Iris pigment epithelial cell (primary cell): Measurements from ENCODE around the gene FHOD3.

Source experiments
- DNase-seq: peaks from one replicate; pipeline ENCODE4 v3.0.0-alpha.2; 2011; ENCODE audit warnings: low read depth

Gene FHOD3

DNA sequence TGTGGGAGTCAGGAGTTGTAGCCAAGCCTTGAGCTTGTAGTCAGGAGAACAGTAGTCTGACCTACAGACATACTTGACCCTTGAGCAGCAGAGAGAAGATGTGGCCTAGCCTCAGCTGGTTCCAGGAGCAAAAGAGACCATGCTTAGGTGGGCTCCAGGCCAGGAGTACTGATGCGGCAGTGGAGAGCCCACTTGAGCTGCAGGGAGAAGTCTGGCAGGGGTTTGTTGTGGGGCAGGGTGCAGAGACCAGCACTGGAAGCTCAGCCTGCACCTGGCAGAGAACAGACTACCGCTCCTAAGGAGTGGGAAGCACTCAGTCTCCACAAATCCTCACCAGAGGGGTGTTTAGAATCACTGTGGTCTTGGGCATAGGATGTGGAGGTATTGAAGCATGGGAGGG is 333.4 kb downstream of the FHOD3 start:
- DNase-seq: no peak

GRCh38 chr18:36633961-36634412 is 336.5 kb downstream of the FHOD3 start:
- no peak for DNase-seq

- DNase-seq: no peak
These were observed 337.2 kb downstream of the FHOD3 start for GRCh38 chr18:36634573-36635216.

GRCh38 chr18:36635414-36636096 is 338.0 kb downstream of the FHOD3 start:
- DNase-seq: no peak

DNA sequence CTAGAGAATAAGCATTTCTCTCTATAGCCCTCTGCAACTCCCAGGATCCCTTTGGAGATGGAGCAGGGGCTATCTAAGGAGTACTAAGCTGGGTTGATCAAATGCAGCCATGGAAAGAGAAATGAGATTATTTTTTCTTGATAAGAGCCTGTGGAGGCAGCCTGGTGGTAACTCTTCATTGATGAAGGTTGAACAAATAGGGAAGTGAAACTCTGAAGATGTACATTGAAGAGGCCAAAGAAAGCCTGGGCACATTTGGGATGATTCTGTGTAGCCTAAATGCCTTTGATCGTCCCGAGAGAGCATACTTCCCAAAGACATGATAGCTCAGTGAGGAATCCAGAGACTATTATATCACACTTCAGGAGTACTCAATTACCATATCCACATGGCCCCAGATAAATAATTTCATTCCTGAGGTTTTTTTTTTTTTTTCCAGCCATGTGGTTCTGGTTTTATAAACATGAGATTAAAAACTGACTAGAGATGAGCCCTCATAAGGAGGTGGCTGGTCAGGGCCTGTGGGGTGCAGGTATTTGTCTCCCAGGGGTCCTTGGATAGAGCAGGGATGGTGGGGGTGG is 338.8 kb downstream of the FHOD3 start:
- no peak for DNase-seq

- DNase-seq: no peak
These were observed 340.7 kb downstream of the FHOD3 start for GRCh38 chr18:36638224-36638623.

GRCh38 chr18:36640021-36640952 is 342.8 kb downstream of the FHOD3 start:
- DNase-seq: no peak

DNA sequence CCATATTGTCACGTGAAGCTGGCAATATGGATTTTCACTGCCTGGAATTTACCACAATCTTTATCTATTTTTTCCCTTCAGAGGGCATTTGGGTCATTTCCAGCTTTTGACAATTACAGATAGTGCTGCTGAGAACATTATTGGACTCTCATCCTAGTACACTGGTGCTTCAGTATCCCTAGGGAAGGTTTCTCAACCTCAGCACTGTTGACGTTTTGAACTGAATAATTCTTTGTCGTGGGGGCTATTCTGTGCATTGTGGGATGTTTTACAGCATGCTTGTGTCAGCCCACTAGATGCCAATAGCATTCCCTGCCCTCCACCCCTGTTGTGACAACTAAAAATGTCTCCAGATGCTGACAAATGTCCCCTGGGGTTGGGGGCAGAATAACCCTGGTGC is 345.5 kb downstream of the FHOD3 start:
- DNase-seq: no peak

GRCh38 chr18:36648803-36649202 is 351.3 kb downstream of the FHOD3 start:
- no peak for DNase-seq

DNA sequence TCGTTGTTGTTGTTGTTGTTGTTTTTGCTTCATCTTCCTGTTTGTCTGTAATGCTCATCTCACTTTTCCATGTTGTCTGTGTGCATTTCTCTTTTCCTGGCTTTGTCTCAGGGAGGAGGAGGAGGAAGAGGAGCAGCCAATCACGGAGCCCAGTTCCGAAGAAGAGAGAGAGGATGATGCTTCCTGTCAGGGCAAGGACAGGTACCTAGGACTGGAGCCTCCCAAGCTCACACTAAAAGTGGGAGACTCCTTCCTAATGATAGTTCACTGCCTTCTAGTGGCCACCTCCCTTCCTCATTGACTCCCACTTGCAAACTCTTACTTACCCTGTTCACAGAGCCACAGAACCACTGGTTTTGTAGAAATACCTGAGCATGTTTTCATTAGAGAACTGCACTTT is 351.7 kb downstream of the FHOD3 start:
- no peak for DNase-seq

- DNase-seq: no peak
These were observed 352.8 kb downstream of the FHOD3 start for GRCh38 chr18:36650266-36650665.

DNA sequence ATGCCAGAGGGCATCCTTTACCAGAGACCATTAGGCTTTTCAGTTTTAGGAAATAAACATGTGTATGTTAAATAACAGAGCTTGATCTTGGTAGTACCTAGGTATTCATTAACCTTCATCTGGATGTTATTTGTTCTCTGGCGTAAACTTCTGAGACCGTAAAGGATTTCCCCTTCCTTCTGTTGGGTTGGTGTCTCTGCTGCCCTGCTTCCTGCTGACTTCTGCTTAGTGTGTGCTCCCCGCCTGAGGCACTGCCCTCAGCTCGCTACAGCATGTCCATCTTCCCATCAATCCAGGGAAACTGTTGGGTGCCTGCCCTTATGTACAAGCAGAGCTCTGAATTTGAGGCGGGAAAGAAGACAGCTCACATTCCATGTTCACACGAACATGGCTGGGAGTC is 353.4 kb downstream of the FHOD3 start:
- no peak for DNase-seq

GRCh38 chr18:36652503-36652902 is 355.0 kb downstream of the FHOD3 start:
- no peak for DNase-seq

GRCh38 chr18:36653141-36653869 is 355.8 kb downstream of the FHOD3 start:
- no peak for DNase-seq

GRCh38 chr18:36653870-36654269 is 356.4 kb downstream of the FHOD3 start:
- DNase-seq: no peak

GRCh38 chr18:36655074-36655473 is 357.6 kb downstream of the FHOD3 start:
- DNase-seq: no peak

- no peak for DNase-seq
These were observed 358.4 kb downstream of the FHOD3 start for GRCh38 chr18:36655930-36656329.

DNA sequence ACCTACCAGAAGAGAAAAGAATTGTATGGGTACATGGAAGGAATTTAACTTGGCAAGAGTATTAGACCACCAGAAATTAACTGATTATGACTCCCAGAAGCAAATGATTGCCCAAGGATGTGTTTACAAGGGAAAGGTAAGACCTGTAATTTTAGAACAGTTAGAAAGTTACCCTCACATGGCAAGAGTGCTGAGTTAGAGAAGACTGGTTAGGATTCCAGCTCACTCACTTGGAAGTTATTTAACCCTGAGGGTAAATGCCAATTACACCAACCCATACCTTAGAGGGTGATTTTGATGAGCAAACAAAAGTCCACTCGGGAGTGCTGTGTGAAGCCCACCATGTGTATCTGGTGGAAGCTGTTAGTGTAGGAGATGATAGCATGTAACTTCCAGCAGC is 361.1 kb downstream of the FHOD3 start:
- no peak for DNase-seq

DNA sequence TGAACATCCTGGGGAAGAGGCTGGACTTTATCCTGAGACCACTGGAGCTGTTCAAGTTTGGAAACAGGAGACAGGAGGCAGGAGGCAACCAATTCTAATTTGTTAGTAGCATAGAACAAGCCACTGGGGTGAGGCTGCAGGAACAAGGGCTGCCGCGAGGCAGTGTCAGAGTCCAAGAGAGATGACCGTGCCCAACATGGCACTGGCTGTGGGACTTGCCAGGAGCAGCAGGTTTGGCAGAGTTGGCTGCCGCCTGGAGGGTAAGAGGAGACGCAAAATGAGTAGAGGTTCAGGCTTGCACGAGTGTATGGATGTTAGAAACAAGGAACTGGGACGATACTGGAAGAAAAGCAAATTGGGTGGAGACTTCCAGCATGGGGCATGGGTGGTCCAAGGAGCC is 362.8 kb downstream of the FHOD3 start:
- DNase-seq: no peak

GRCh38 chr18:36661999-36662398 is 364.5 kb downstream of the FHOD3 start:
- no peak for DNase-seq

- DNase-seq: no peak
These were observed 365.8 kb downstream of the FHOD3 start for GRCh38 chr18:36663312-36663711.

- DNase-seq: no peak
These were observed 368.4 kb downstream of the FHOD3 start for GRCh38 chr18:36665952-36666351.
